Gastroesophageal sphincter (tissue), 4 donors: ENCODE data around the gene SLC22A2. TPM values are rescaled to one million over a fixed set of nuclear protein-coding genes. Genes with fewer than 3 reads are reported as not detected.

Experiments
- ATAC-seq: fragments of 150-250 bp; one replicate; pipeline ENCODE4 v1.9.1; 2016; ENCODE audit warnings: mild to moderate bottlenecking, moderate library complexity
- H3K27ac ChIP-seq, 4 donors: fragments of 200-600 bp; sonication (generic) in 3 of 4; 1 replicate in 3 of 4; 2 replicates in 1 of 4; pipeline ENCODE4 v1.5.1; 2016 to 2019
- H3K27me3 ChIP-seq: fragments of 200-600 bp; sonication (generic); one replicate; pipeline ENCODE4 v1.5.1; 2019
- H3K36me3 ChIP-seq, 2 donors: fragments of 200-600 bp; sonication (generic); one replicate each; pipeline ENCODE4 v1.5.1; 2019; ENCODE audit warnings: control low read depth in 1 of 2
- H3K4me1 ChIP-seq, 3 donors: fragments of 200-600 bp; sonication (generic); 1 replicate in 2 of 3; 2 replicates in 1 of 3; pipeline ENCODE4 v1.5.1; 2016 to 2019; ENCODE audit warnings: control low read depth in 2 of 3
- H3K4me3 ChIP-seq, 2 donors: fragments of 200-600 bp; sonication (generic); one replicate each; pipeline ENCODE4 v1.5.1; 2019; ENCODE audit warnings: mild to moderate bottlenecking in 1 of 2, moderate library complexity in 1 of 2
- H3K9me3 ChIP-seq, 3 donors: fragments of 200-600 bp; sonication (generic); one replicate each; pipeline ENCODE4 v1.5.1; 2017 to 2019; ENCODE audit warnings: control low read depth in 2 of 3
- CTCF ChIP-seq, 4 experiments: fragments of 200-600 bp in 2 of 4; fragments of 450-650 bp in 2 of 4; sonication (generic) in 1 of 4; IDR thresholded peaks; one replicate each; pipeline ENCODE4 v1.5.1; 2017 to 2019; ENCODE audit warnings: antibody characterized with exemption in 4 of 4, mild to moderate bottlenecking in 2 of 4, moderate library complexity in 2 of 4
- EP300 ChIP-seq: sonication (generic); formaldehyde crosslinking; IDR thresholded peaks from one replicate; pipeline ENCODE4 v1.6.1; 2017; ENCODE audit warnings: antibody characterized with exemption, mild to moderate bottlenecking
- POLR2A ChIP-seq, 2 donors: fragments of 450-650 bp; IDR thresholded peaks; one replicate each; pipeline ENCODE4 v1.6.1; 2017; ENCODE audit warnings: antibody characterized with exemption in 2 of 2, mild to moderate bottlenecking in 2 of 2, moderate library complexity in 1 of 2
- POLR2AphosphoS5 ChIP-seq: sonication (generic); formaldehyde crosslinking; IDR thresholded peaks from one replicate; pipeline ENCODE4 v1.6.1; 2017; ENCODE audit warnings: antibody characterized with exemption
- WGBS, 2 donors: methylation state at CpG; one replicate each; pipeline ENCODE4 v1.1.5; 2018; ENCODE audit warnings: low coverage in 1 of 2; 5-methylcytosine and 5-hydroxymethylcytosine counted together
- total RNA-seq, 4 donors: library from RNA; depleted of rRNA; stranded (reverse); fragments of >200 nt; gene quantifications; one replicate each; pipeline ENCODE4 v1.1.0, GENCODE V29; 2016

SLC22A2 gene
- total RNA-seq, 4 donors from 2014 or later = 0.47 TPM; not detected in 3

GRCh38 chr6:160170018-160170680, 88.5 kb downstream of the SLC22A2 start:
- no peaks in the 10 kb centered on the region for H3K9me3 ChIP-seq
- 18 to 57% methylated on average over 6 of the region's 6 CpGs for WGBS, 2 donors
- ATAC-seq = no peak
- H3K27ac ChIP-seq = no peak overlapping the region
- TF ChIP-seq POLR2AphosphoS5 (no peak), CTCF (IDR thresholded peaks at IDR 0.05) (no peak), POLR2A (IDR thresholded peaks at IDR 0.05) (no peak), EP300 (no peak)
- no peaks in the 10 kb centered on the region for H3K36me3 ChIP-seq
- no peak overlapping the region for H3K4me3 ChIP-seq
- no peaks in the 10 kb centered on the region for H3K27me3 ChIP-seq
- peaks cover 0 to 5% (median 0%) of the 10 kb centered on the region in 3 donors for H3K4me1 ChIP-seq

- Histone ChIP-seq H3K4me3 (no peak overlapping the region), H3K27me3 (no peaks in the 10 kb centered on the region), H3K9me3 (no peaks in the 10 kb centered on the region), H3K27ac (no peak overlapping the region), H3K4me1 (peaks cover 0 to 6% (median 0%) of the 10 kb centered on the region in 3 donors), H3K36me3 (no peaks in the 10 kb centered on the region)
- TF ChIP-seq EP300 (no peak), POLR2AphosphoS5 (no peak), CTCF (IDR thresholded peaks at IDR 0.05) (no peak), POLR2A (IDR thresholded peaks at IDR 0.05) (no peak)
- WGBS, 2 donors = 83 to 85% methylated on average over 4 to 6 of the region's 7 CpGs
- ATAC-seq = no peak
Observed at GRCh38 chr6:160167604-160168399, 90.8 kb downstream of the SLC22A2 start.

Other genes starting within 250 kb of the SLC22A2 start
- under 1 TPM in 3 of 4 donors, not detected in 1; 0.35 to 0.67 (median 0.58) TPM for gene SLC22A1, start 137.0 kb downstream of the SLC22A2 start, total RNA-seq
- gene SLC22A3, start 89.6 kb upstream of the SLC22A2 start, total RNA-seq = 10 to 100 TPM; 11.8 to 31.0 (median 22.3) TPM